Measurements from ENCODE around the gene GRB10.

DNA sequence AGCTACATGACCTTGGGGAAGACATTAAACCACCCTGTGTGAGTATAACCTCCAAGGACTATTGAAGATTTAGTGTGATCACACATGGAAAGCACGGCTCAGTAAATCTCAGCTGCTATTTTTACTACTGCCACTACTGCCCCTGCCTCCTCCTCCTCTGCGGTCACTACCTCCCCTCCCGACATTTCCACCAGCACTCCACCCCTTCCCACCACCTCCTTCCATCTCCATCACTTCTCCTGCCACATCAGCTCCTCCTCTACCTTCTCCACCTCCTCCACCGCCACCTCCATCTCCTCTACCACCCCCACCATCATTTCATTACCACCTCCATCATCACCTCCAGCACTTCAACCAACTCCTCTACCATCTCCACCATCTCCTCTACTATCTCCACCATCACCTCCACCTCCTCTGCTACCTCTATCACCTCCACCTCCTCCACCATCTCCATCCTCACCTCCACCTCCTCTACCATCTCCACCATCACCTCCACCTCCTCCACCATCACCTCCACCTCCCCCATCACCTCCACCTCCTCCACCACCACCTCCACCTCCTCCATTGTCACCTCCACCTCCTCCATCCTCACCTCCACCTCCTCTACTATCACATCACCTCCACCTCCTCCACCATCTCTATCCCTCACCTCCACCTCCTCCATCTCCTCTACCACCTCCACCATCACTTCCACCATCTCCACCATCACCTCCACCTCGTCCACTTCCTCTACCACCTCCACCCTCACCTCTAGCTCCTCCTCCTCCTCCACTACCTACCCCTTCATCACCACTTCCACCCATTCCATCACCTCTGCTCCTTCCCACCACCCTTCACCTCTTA lies 69.4 kb downstream of the GRB10 start:
- TF ChIP-seq, protein P1, sequence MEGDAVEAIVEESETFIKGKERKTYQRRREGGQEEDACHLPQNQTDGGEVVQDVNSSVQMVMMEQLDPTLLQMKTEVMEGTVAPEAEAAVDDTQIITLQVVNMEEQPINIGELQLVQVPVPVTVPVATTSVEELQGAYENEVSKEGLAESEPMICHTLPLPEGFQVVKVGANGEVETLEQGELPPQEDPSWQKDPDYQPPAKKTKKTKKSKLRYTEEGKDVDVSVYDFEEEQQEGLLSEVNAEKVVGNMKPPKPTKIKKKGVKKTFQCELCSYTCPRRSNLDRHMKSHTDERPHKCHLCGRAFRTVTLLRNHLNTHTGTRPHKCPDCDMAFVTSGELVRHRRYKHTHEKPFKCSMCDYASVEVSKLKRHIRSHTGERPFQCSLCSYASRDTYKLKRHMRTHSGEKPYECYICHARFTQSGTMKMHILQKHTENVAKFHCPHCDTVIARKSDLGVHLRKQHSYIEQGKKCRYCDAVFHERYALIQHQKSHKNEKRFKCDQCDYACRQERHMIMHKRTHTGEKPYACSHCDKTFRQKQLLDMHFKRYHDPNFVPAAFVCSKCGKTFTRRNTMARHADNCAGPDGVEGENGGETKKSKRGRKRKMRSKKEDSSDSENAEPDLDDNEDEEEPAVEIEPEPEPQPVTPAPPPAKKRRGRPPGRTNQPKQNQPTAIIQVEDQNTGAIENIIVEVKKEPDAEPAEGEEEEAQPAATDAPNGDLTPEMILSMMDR (IDR thresholded peaks at IDR 0.05; ENCODE audit: low read depth, low read length) = no peak
- TF ChIP-seq EZH2phosphoT487 (IDR thresholded peaks at IDR 0.05; ENCODE audit: low read depth) = no peak
